ENCODE results near the gene BEST2.

BEST2 gene

GRCh38 chr19:12785431-12786031, 33.9 kb downstream of the BEST2 start:
- in situ Hi-C loops (cut with HindIII; ENCODE audit: low sequenced_read_pairs), result no loop called here

GRCh38 chr19:12786141-12786870, 34.7 kb downstream of the BEST2 start:
- in situ Hi-C loops (cut with HindIII; ENCODE audit: low sequenced_read_pairs), result no loop called here

- in situ Hi-C loops (cut with HindIII; ENCODE audit: low sequenced_read_pairs), result no loop called here
These were observed 35.4 kb downstream of the BEST2 start for GRCh38 chr19:12786952-12787351.

GRCh38 chr19:12787458-12787857, 35.9 kb downstream of the BEST2 start:
- in situ Hi-C loops (cut with HindIII; ENCODE audit: low sequenced_read_pairs), result no loop called here

- in situ Hi-C loops (cut with HindIII; ENCODE audit: low sequenced_read_pairs), result no loop called here
These were observed 36.6 kb downstream of the BEST2 start for GRCh38 chr19:12788042-12788681.

GRCh38 chr19:12788682-12789097, 37.1 kb downstream of the BEST2 start:
- in situ Hi-C loops (cut with HindIII; ENCODE audit: low sequenced_read_pairs), result no loop called here

- in situ Hi-C loops (cut with HindIII; ENCODE audit: low sequenced_read_pairs), result no loop called here
These were observed 37.7 kb downstream of the BEST2 start for GRCh38 chr19:12789098-12789903.

GRCh38 chr19:12789904-12790619, 38.5 kb downstream of the BEST2 start:
- in situ Hi-C loops (cut with HindIII; ENCODE audit: low sequenced_read_pairs), result no loop called here

- in situ Hi-C loops (cut with HindIII; ENCODE audit: low sequenced_read_pairs), result no loop called here
These were observed 39.2 kb downstream of the BEST2 start for GRCh38 chr19:12790628-12791344.

GRCh38 chr19:12791345-12792050, 39.9 kb downstream of the BEST2 start, which contains the start of gene JUNB:
TSS of gene JUNB (plus strand) at chr19:12791486. CDS start at chr19:12791772, 286 bp downstream.
- in situ Hi-C loops (cut with HindIII; ENCODE audit: low sequenced_read_pairs), result no loop called here

- in situ Hi-C loops (cut with HindIII; ENCODE audit: low sequenced_read_pairs), result no loop called here
These were observed 40.7 kb downstream of the BEST2 start for GRCh38 chr19:12792051-12792852.

- in situ Hi-C loops (cut with HindIII; ENCODE audit: low sequenced_read_pairs), result no loop called here
These were observed 41.3 kb downstream of the BEST2 start for GRCh38 chr19:12792853-12793289.

GRCh38 chr19:12793290-12794195, 42.0 kb downstream of the BEST2 start:
- in situ Hi-C loops (cut with HindIII; ENCODE audit: low sequenced_read_pairs), result no loop called here

- in situ Hi-C loops (cut with HindIII; ENCODE audit: low sequenced_read_pairs), result no loop called here
These were observed 42.8 kb downstream of the BEST2 start for GRCh38 chr19:12794196-12794941.

GRCh38 chr19:12794971-12795381, 43.4 kb downstream of the BEST2 start:
- in situ Hi-C loops (cut with HindIII; ENCODE audit: low sequenced_read_pairs), result no loop called here

- in situ Hi-C loops (cut with HindIII; ENCODE audit: low sequenced_read_pairs), result no loop called here
These were observed 44.8 kb downstream of the BEST2 start for GRCh38 chr19:12796146-12797071.

All from endothelial cell of hepatic sinusoid (primary cell).